Loucy (cell line): ENCODE results near the gene MTMR4.
"Not testable (repeated sequence)": the region's sequence is repeated elsewhere in the genome, so short reads cannot be mapped to it uniquely, and the experiment has no call there.

Source experiments
- H2AFZ ChIP-seq: fragments of 200-600 bp; sonication (generic); 2 replicates; pipeline ENCODE4 v1.6.0; 2016; ENCODE audit warnings: antibody characterized with exemption, mild to moderate bottlenecking, low read length, moderate library complexity
- H3F3A ChIP-seq: fragments of 200-600 bp; 2 replicates; pipeline ENCODE4 v1.6.0; 2016; ENCODE audit warnings: antibody characterized with exemption, low read depth, mild to moderate bottlenecking
- H3K27me3 ChIP-seq: fragments of 200-600 bp; sonication (generic); 2 replicates; pipeline ENCODE4 v1.6.1; 2014; ENCODE audit warnings: low read length, mild to moderate bottlenecking; ENCODE audit not compliant: insufficient read depth, poor library complexity, severe bottlenecking
- H3K36me3 ChIP-seq: fragments of 200-600 bp; sonication (generic); 2 replicates; pipeline ENCODE4 v1.6.1; 2016; ENCODE audit warnings: low read length; ENCODE audit not compliant: insufficient read depth
- H3K4me1 ChIP-seq: fragments of 200-600 bp; sonication (generic); 2 replicates; pipeline ENCODE4 v1.5.1; 2014; ENCODE audit warnings: low read length, mild to moderate bottlenecking; ENCODE audit not compliant: insufficient read depth, poor library complexity, severe bottlenecking
- H3K4me2 ChIP-seq: fragments of 200-600 bp; sonication (generic); 2 replicates; pipeline ENCODE4 v1.6.0; 2014; ENCODE audit warnings: antibody characterized with exemption, low read length, low read depth, mild to moderate bottlenecking; ENCODE audit not compliant: poor library complexity, severe bottlenecking
- H3K4me3 ChIP-seq: fragments of 200-600 bp; sonication (generic); 2 replicates; pipeline ENCODE4 v1.5.1; 2014; ENCODE audit warnings: low read length, mild to moderate bottlenecking, mixed read lengths; ENCODE audit not compliant: poor library complexity, severe bottlenecking
- H3K79me2 ChIP-seq: fragments of 200-600 bp; sonication (generic); 2 replicates; pipeline ENCODE4 v1.6.1; 2014; ENCODE audit warnings: low read length; ENCODE audit not compliant: insufficient read depth
- H3K9ac ChIP-seq: fragments of 200-600 bp; sonication (generic); 2 replicates; pipeline ENCODE4 v1.6.0; 2014; ENCODE audit warnings: mild to moderate bottlenecking, low read depth, low read length, moderate library complexity; ENCODE audit not compliant: poor library complexity, severe bottlenecking
- H3K9me2 ChIP-seq: fragments of 200-600 bp; sonication (generic); replicated peaks from 2 replicates; pipeline ENCODE4 v1.6.1; 2016; ENCODE audit warnings: low read depth, low read length, mixed read lengths
- H3K9me3 ChIP-seq: fragments of 200-600 bp; sonication (generic); 2 replicates; pipeline ENCODE4 v1.6.1; 2014; ENCODE audit warnings: mild to moderate bottlenecking, antibody characterized with exemption, low read length, low read depth; ENCODE audit not compliant: insufficient read depth
- H4K20me1 ChIP-seq: fragments of 200-600 bp; sonication (generic); 2 replicates; pipeline ENCODE4 v1.6.0; 2014; ENCODE audit warnings: antibody characterized with exemption, low read length, mild to moderate bottlenecking; ENCODE audit not compliant: insufficient read depth, poor library complexity, severe bottlenecking
- CTCF ChIP-seq: fragments of 200-600 bp; sonication (generic); conservative IDR thresholded peaks from 2 replicates; pipeline ENCODE4 v1.5.1; 2014; ENCODE audit warnings: mild to moderate bottlenecking, antibody characterized with exemption, low read length
- EZH2phosphoT487 ChIP-seq: fragments of 200-600 bp; IDR thresholded peaks from 2 replicates; pipeline ENCODE4 v1.6.1; 2018; ENCODE audit warnings: antibody characterized with exemption, mild to moderate bottlenecking, moderate library complexity, borderline replicate concordance

The MTMR4 gene

GRCh38 chr17:58484600-58484999 is 29.8 kb downstream of the MTMR4 start:
- TF ChIP-seq CTCF: no peak
- TF ChIP-seq EZH2phosphoT487: no peak
- Histone ChIP-seq H4K20me1 (no peaks in the 10 kb centered on the region), H3K36me3 (peaks cover 8% of the 10 kb centered on the region; the same call in 1 of the 2 replicates)

GRCh38 chr17:58481798-58482197 is 32.6 kb downstream of the MTMR4 start:
- not testable (repeated sequence) for H3K4me3 ChIP-seq, H3F3A ChIP-seq, H3K9me2 ChIP-seq, H3K79me2 ChIP-seq, H3K27me3 ChIP-seq, H4K20me1 ChIP-seq, H3K36me3 ChIP-seq, H2AFZ ChIP-seq, H3K4me1 ChIP-seq, H3K4me2 ChIP-seq, H3K9ac ChIP-seq, H3K9me3 ChIP-seq

More at GRCh38 chr17:58484600-58484999, 29.8 kb downstream of the MTMR4 start:
- H3K79me2 ChIP-seq: no peaks in the 10 kb centered on the region
- H3F3A ChIP-seq: no peaks in the 10 kb centered on the region
- no peaks in the 10 kb centered on the region for H3K4me1 ChIP-seq
- H3K4me3 ChIP-seq: no peak overlapping the region
- H2AFZ ChIP-seq: no peak overlapping the region
- H3K9me3 ChIP-seq: no peaks in the 10 kb centered on the region
- H3K9me2 ChIP-seq: no peaks in the 10 kb centered on the region
- no peak overlapping the region for H3K9ac ChIP-seq
- no peaks in the 10 kb centered on the region for H3K27me3 ChIP-seq
- H3K4me2 ChIP-seq: no peak overlapping the region

- no peaks in the 10 kb centered on the region for H3K27me3 ChIP-seq
- H3K9me2 ChIP-seq: no peaks in the 10 kb centered on the region
- no peaks in the 10 kb centered on the region for H3K79me2 ChIP-seq
- H4K20me1 ChIP-seq: no peaks in the 10 kb centered on the region
- TF ChIP-seq CTCF: no peak
- H3F3A ChIP-seq: no peaks in the 10 kb centered on the region
- H2AFZ ChIP-seq: no peak overlapping the region
- no peak overlapping the region for H3K4me3 ChIP-seq
- no peak overlapping the region for H3K4me2 ChIP-seq
- no peaks in the 10 kb centered on the region for H3K4me1 ChIP-seq
- no peaks in the 10 kb centered on the region for H3K9me3 ChIP-seq
- no peak overlapping the region for H3K9ac ChIP-seq
- H3K36me3 ChIP-seq: no peaks in the 10 kb centered on the region
Measured at GRCh38 chr17:58480090-58480489, 34.3 kb downstream of the MTMR4 start.

- Histone ChIP-seq H3K4me2 (no peak overlapping the region), H3K9me3 (no peaks in the 10 kb centered on the region), H3K9me2 (no peaks in the 10 kb centered on the region), H3K27me3 (no peaks in the 10 kb centered on the region), H3K79me2 (no peaks in the 10 kb centered on the region), H3K36me3 (no peaks in the 10 kb centered on the region), H4K20me1 (no peaks in the 10 kb centered on the region), H3F3A (no peaks in the 10 kb centered on the region), H3K4me3 (no peak overlapping the region), H2AFZ (no peak overlapping the region), H3K4me1 (no peaks in the 10 kb centered on the region), H3K9ac (no peak overlapping the region)
- no peak for TF ChIP-seq EZH2phosphoT487
- no peak for TF ChIP-seq CTCF
Measured at GRCh38 chr17:58476812-58477211, 37.6 kb downstream of the MTMR4 start.
